Measurements from ENCODE around the gene RREB1. TPM values are rescaled to one million over a fixed set of nuclear protein-coding genes. Genes with fewer than 3 reads are reported as not detected.

The RREB1 gene
- total RNA-seq, 2 donors from 2014 or later = 58.4 to 71.0 TPM

DNA sequence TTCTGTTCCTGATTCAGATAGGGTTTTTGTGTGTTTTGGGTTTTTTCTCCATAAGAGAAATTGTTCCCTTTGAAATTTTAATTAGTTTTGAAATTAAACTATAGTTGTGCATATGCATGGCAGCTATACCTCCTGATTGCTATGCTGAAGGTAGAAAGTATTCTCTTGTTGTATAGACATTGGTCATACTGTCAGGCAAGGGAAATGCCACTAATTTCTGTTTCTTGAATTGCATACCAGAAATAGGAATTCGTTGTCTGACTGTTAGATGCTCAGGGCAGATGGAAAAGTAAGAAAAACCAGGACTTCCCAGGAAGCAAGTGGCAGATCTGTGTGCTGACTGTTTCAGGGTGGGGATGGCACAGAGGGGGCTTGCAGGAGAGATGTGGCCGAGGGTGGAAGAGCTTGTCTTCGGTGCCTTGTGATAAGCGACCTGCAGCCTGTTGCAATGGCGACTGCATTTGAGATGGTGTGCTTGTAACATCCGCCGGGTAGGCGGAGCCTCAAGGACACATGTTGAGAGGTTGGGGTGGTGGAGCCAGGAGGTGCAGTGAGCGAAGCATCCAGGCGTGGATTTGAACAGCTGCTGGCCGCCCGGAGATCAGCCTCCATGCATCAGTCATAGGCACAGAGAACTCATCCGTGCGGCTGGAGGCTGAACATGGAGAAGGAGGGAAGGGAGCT, 42.8 kb downstream of the RREB1 start:
- H3K9me3 ChIP-seq = no peaks in the 10 kb centered on the region
- peak overlapping the region in 1 of 2 donors; percentile 58 for H3K27ac ChIP-seq
- TF ChIP-seq, protein P1, sequence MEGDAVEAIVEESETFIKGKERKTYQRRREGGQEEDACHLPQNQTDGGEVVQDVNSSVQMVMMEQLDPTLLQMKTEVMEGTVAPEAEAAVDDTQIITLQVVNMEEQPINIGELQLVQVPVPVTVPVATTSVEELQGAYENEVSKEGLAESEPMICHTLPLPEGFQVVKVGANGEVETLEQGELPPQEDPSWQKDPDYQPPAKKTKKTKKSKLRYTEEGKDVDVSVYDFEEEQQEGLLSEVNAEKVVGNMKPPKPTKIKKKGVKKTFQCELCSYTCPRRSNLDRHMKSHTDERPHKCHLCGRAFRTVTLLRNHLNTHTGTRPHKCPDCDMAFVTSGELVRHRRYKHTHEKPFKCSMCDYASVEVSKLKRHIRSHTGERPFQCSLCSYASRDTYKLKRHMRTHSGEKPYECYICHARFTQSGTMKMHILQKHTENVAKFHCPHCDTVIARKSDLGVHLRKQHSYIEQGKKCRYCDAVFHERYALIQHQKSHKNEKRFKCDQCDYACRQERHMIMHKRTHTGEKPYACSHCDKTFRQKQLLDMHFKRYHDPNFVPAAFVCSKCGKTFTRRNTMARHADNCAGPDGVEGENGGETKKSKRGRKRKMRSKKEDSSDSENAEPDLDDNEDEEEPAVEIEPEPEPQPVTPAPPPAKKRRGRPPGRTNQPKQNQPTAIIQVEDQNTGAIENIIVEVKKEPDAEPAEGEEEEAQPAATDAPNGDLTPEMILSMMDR (IDR thresholded peaks at IDR 0.05) = no peak
- TF ChIP-seq POLR2AphosphoS5 (IDR thresholded peaks at IDR 0.05) (no peak), POLR2A (IDR thresholded peaks at IDR 0.05) (no peak)
- WGBS = 89% methylated on average over 14 of the region's 14 CpGs
- DNase-seq (ENCODE audit: low spot score) = no peak
- no peaks in the 10 kb centered on the region for H3K27me3 ChIP-seq (replicated peaks; ENCODE audit: insufficient read depth)
- H3K4me3 ChIP-seq = no peak overlapping the region
- peaks cover 17% of the 10 kb centered on the region for H3K4me1 ChIP-seq (replicated peaks)
- intact Hi-C loops (cut with DNase I) = no loop called here
- no peaks in the 10 kb centered on the region for H3K36me3 ChIP-seq

DNA sequence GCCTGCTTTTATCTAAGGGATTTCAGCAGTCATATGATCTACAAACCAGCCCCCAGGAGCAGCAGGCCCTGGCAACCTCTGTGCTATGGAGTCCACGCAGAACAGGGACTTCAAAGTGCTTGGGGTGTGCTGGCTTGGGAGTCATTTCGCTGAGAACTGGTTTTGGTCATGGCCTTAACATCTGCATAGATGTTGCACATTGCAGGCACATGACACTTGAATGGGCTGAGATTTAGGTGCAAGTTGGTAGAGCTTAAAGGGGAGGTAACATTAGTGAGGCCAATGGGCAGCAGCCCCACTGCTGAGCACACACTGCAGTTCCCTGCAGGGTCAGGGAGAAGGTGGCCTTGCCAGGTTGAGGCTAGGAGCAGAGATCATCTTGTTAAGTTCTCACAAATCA, 43.6 kb downstream of the RREB1 start:
- TF ChIP-seq POLR2AphosphoS5 (IDR thresholded peaks at IDR 0.05) (no peak), POLR2A (IDR thresholded peaks at IDR 0.05) (no peak)
- TF ChIP-seq, protein P1 (IDR thresholded peaks at IDR 0.05) = no peak
- no peaks in the 10 kb centered on the region for H3K9me3 ChIP-seq
- peaks cover 16% of the 10 kb centered on the region for H3K4me1 ChIP-seq (replicated peaks)
- H3K27ac ChIP-seq = peak overlapping the region; percentile 53 to 58
- H3K36me3 ChIP-seq = no peaks in the 10 kb centered on the region
- intact Hi-C loops (cut with DNase I) = no loop called here
- H3K27me3 ChIP-seq (replicated peaks; ENCODE audit: insufficient read depth) = no peaks in the 10 kb centered on the region
- 63% methylated on average over 2 of the region's 2 CpGs for WGBS
- DNase-seq (ENCODE audit: low spot score) = no peak
- no peak overlapping the region for H3K4me3 ChIP-seq

DNA sequence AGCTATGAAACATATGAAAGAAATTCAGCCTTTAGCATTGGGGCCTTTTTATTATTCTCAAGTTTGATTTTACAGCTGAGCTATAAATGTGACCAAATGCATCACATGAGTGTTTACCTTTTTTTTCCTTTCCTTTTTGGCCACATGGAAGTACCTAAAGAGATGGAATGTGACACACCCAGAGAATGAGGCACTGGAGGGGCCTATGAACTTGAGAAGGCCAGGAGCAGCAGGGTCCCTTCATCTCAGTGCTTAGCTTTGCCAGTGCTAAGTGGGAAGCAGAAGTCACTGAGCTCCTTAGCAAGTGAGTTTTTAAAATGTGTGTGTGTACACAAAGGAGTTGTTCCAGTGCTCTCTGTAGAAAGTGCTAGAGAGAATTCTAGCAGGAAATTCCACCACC, 44.7 kb downstream of the RREB1 start:
- intact Hi-C loops (cut with DNase I) = no loop called here
- Histone ChIP-seq H3K9me3 (no peaks in the 10 kb centered on the region), H3K27me3 (replicated peaks; ENCODE audit: insufficient read depth) (no peaks in the 10 kb centered on the region), H3K36me3 (no peaks in the 10 kb centered on the region), H3K27ac (peak overlapping the region; percentile 53 to 58), H3K4me3 (no peak overlapping the region), H3K4me1 (replicated peaks) (peaks cover 9% of the 10 kb centered on the region)
- DNase-seq (ENCODE audit: low spot score) = no peak
- TF ChIP-seq POLR2AphosphoS5 (IDR thresholded peaks at IDR 0.05) (peak; percentile 61), POLR2A (IDR thresholded peaks at IDR 0.05) (no peak)

DNA sequence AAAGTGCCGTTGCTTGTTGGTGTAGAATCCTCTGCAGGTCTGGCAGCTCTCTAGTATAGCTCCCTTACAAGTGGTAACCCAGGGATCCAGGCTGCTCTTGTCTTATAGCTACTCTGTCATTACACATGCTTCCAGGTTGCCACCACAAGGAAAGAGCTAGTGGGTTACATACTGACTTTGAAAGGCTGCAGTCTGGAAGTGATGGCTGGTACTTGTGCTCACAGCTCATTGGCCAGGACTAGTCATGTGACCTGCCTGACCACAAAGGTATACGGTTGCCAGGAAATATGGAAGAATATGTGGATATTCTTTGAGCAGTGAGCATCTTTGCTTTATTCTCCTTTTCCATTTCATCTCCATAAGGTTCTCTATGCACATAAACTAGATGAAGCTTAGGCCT, 46.0 kb downstream of the RREB1 start:
- Histone ChIP-seq H3K27ac (no peak overlapping the region), H3K4me1 (replicated peaks) (peaks cover 7% of the 10 kb centered on the region), H3K9me3 (no peaks in the 10 kb centered on the region), H3K4me3 (no peak overlapping the region), H3K36me3 (no peaks in the 10 kb centered on the region), H3K27me3 (replicated peaks; ENCODE audit: insufficient read depth) (no peaks in the 10 kb centered on the region)
- intact Hi-C loops (cut with DNase I) = no loop called here
- no peak for DNase-seq (ENCODE audit: low spot score)
- WGBS = 78% methylated on average over 2 of the region's 2 CpGs
- TF ChIP-seq POLR2A (IDR thresholded peaks at IDR 0.05) = no peak
- no peak for TF ChIP-seq POLR2AphosphoS5 (IDR thresholded peaks at IDR 0.05)
- TF ChIP-seq, protein P1 (IDR thresholded peaks at IDR 0.05) = no peak

DNA sequence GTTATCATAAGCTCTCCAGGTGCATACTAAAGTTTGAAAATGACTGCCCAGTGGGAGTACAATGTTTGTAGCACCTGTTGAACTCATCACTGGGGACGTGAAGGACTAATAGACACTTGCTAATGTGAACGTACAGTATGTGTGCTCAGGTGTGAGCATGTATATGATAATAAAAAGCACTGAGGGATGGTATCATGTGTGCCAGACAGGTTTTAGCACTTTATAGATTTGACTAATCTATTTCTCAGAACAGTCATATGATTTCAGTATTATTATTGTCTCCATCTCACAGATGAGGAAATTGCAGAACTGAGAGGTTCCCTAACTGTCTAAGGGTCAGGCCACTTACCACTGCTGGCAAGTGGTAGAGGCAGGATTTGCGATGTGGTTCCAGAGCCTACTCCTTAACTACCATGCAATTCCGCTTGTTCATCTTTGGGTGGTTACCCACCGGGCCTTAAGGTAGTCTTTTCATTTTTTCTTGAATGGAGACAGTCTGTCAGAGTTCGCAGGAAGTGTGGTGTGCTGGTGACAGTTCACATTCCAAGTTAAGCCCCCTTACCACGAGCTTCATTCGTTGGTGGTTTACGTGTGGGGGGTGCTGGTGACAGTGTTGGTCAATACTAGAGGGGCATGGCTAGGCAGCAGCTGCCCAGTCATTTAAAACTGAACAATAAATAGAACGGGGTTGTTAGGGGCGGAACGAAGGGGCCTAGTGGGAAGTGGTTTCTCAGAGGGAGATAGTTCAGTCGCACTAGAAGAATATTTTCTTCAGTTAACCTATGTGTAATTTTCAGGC, 46.8 kb downstream of the RREB1 start:
- H3K4me3 ChIP-seq = no peak overlapping the region
- H3K36me3 ChIP-seq = no peaks in the 10 kb centered on the region
- 76% methylated on average over 13 of the region's 13 CpGs for WGBS
- no peak overlapping the region for H3K27ac ChIP-seq
- H3K9me3 ChIP-seq = no peaks in the 10 kb centered on the region
- no peaks in the 10 kb centered on the region for H3K27me3 ChIP-seq (replicated peaks; ENCODE audit: insufficient read depth)
- peaks cover 7% of the 10 kb centered on the region for H3K4me1 ChIP-seq (replicated peaks)
- TF ChIP-seq, protein P1 (IDR thresholded peaks at IDR 0.05) = no peak
- TF ChIP-seq POLR2AphosphoS5 (IDR thresholded peaks at IDR 0.05) (no peak), POLR2A (IDR thresholded peaks at IDR 0.05) (no peak)
- DNase-seq (ENCODE audit: low spot score) = no peak
- intact Hi-C loops (cut with DNase I) = no loop called here

Data from prostate gland (tissue), 2 donors.